IMR-90 (cell line): Measurements from ENCODE around the gene DIP2A. TPM values are rescaled to one million over a fixed set of nuclear protein-coding genes. Genes with fewer than 3 reads are reported as not detected.

Source experiments
- ATAC-seq: fragments of 200-7000 bp; cut with Tn5 transposase; 2 replicates; pipeline ENCODE4 v1.9.1; 2020; ENCODE audit warnings: low read depth, mild to moderate bottlenecking, moderate library complexity
- BruUV-seq: library from RNA; stranded (reverse); fragments of 400-500 nt; replicated peaks from 2 replicates; lab custom pipeline; 2021; lab: Mats Ljungman, UMichigan
- CTCF ChIA-PET: fragments of 300-600 bp; formaldehyde crosslinking; extraction: SDS; loops from one replicate; lab custom pipeline; 2021; ENCODE audit warnings: antibody characterized with exemption; lab: Yijun Ruan, JAX
- POLR2A ChIA-PET: fragments of 300-600 bp; sonication (Branson Sonifier 250); formaldehyde crosslinking; loops from one replicate; lab custom pipeline; 2022; ENCODE audit warnings: antibody characterized with exemption; ENCODE audit not compliant: unreplicated experiment; lab: Charles Lee
- DNase-seq: peaks from one replicate; pipeline ENCODE4 v3.0.0; 2013
- H2AFZ ChIP-seq: replicated peaks from 2 replicates; pipeline ENCODE3; 2013; ENCODE audit warnings: low read length, mild to moderate bottlenecking; ENCODE audit not compliant: poor library complexity
- H2AK5ac ChIP-seq: 2 replicates; pipeline ENCODE4 v1.6.1; 2013; ENCODE audit warnings: low read depth, low read length, inconsistent platforms
- H2AK9ac ChIP-seq: replicated peaks from 2 replicates; pipeline ENCODE3; 2013; ENCODE audit warnings: mild to moderate bottlenecking, low read depth, low read length, moderate library complexity; ENCODE audit not compliant: poor library complexity
- H2BK120ac ChIP-seq: 2 replicates; pipeline ENCODE4 v1.6.1; 2013; ENCODE audit warnings: low read depth, low read length, inconsistent platforms
- H2BK15ac ChIP-seq: 3 replicates; pipeline ENCODE4 v1.6.1; 2013; ENCODE audit warnings: low read depth, low read length, inconsistent platforms
- H2BK20ac ChIP-seq: 2 replicates; pipeline ENCODE4 v1.6.1; 2013; ENCODE audit warnings: low read depth, mild to moderate bottlenecking, inconsistent platforms, low read length, moderate library complexity
- H2BK5ac ChIP-seq: 2 replicates; pipeline ENCODE4 v1.6.1; 2013; ENCODE audit warnings: mild to moderate bottlenecking, low read depth, low read length, inconsistent platforms; ENCODE audit not compliant: poor library complexity, severe bottlenecking
- H3K14ac ChIP-seq: replicated peaks from 2 replicates; pipeline ENCODE4 v1.6.1; 2013; ENCODE audit warnings: low read depth, low read length, inconsistent platforms
- H3K18ac ChIP-seq: 2 replicates; pipeline ENCODE4 v1.6.1; 2013; ENCODE audit warnings: low read depth, low read length, control low read depth
- H3K23ac ChIP-seq: 2 replicates; pipeline ENCODE4 v1.6.1; 2013; ENCODE audit warnings: low read depth, low read length, inconsistent platforms
- H3K27ac ChIP-seq: 2 replicates; pipeline ENCODE4 v1.5.1; 2013; ENCODE audit warnings: mild to moderate bottlenecking, control low read depth, low read length; ENCODE audit not compliant: insufficient read depth
- H3K27me3 ChIP-seq: 2 replicates; pipeline ENCODE4 v1.6.1; 2013; ENCODE audit warnings: low read length; ENCODE audit not compliant: control insufficient read depth, insufficient read depth
- H3K36me3 ChIP-seq: 2 replicates; pipeline ENCODE4 v1.6.1; 2013; ENCODE audit warnings: low read length, mixed read lengths; ENCODE audit not compliant: control insufficient read depth, insufficient read depth
- H3K4ac ChIP-seq: 2 replicates; pipeline ENCODE4 v1.6.1; 2013; ENCODE audit warnings: low read depth, low read length, inconsistent platforms
- H3K4me1 ChIP-seq: 2 replicates; pipeline ENCODE4 v1.6.1; 2013; ENCODE audit warnings: low read length, mixed read lengths; ENCODE audit not compliant: control insufficient read depth, insufficient read depth
- H3K4me2 ChIP-seq: 2 replicates; pipeline ENCODE4 v1.6.1; 2013; ENCODE audit warnings: low read depth, mild to moderate bottlenecking, control low read depth, low read length, moderate library complexity
- H3K4me3 ChIP-seq: 2 replicates; pipeline ENCODE4 v1.5.1; 2013; ENCODE audit warnings: low read depth, mild to moderate bottlenecking, control low read depth, low read length, moderate library complexity; ENCODE audit not compliant: insufficient read depth
- H3K56ac ChIP-seq: 2 replicates; pipeline ENCODE4 v1.6.1; 2013; ENCODE audit warnings: low read length, inconsistent platforms; ENCODE audit not compliant: insufficient read depth; ENCODE audit errors: extremely low read depth
- H3K79me1 ChIP-seq, 2 experiments: 2 replicates each; pipeline ENCODE4 v1.6.1; 2013; ENCODE audit warnings: low read length in 2 of 2, inconsistent platforms in 1 of 2, low read depth in 1 of 2
- H3K9ac ChIP-seq: 2 replicates; pipeline ENCODE4 v1.6.1; 2013; ENCODE audit warnings: low read depth, low read length, control low read depth
- H3K9me1 ChIP-seq: 2 replicates; pipeline ENCODE4 v1.6.1; 2013; ENCODE audit warnings: low read length, inconsistent platforms; ENCODE audit not compliant: insufficient read depth
- H3K9me3 ChIP-seq: 2 replicates; pipeline ENCODE4 v1.6.1; 2013; ENCODE audit warnings: low read length; ENCODE audit not compliant: control insufficient read depth, insufficient read depth
- H4K20me1 ChIP-seq: 2 replicates; pipeline ENCODE4 v1.6.1; 2013; ENCODE audit warnings: low read length, inconsistent platforms; ENCODE audit not compliant: insufficient read depth
- H4K5ac ChIP-seq: 2 replicates; pipeline ENCODE4 v1.6.1; 2013; ENCODE audit warnings: mild to moderate bottlenecking, low read depth, low read length, control low read depth
- H4K8ac ChIP-seq, 2 experiments: 2 replicates each; pipeline ENCODE4 v1.6.1; 2013; ENCODE audit warnings: low read depth in 2 of 2, low read length in 2 of 2, control low read depth in 1 of 2, inconsistent platforms in 1 of 2
- H4K91ac ChIP-seq: 2 replicates; pipeline ENCODE4 v1.6.1; 2013; ENCODE audit warnings: low read depth, low read length, inconsistent platforms; ENCODE audit not compliant: insufficient read depth
- BHLHE40 ChIP-seq: fragments of 150-350 bp; IDR thresholded peaks from 2 replicates; pipeline ENCODE4 v1.6.1; 2016; ENCODE audit warnings: mild to moderate bottlenecking, low read depth, low read length
- CEBPB ChIP-seq: IDR thresholded peaks from 2 replicates; pipeline ENCODE4 v1.6.1; 2012; ENCODE audit warnings: low read depth, low read length, improper control_type of control experiment
- CHD1 ChIP-seq: IDR thresholded peaks from 2 replicates; pipeline ENCODE4 v1.6.1; 2012; ENCODE audit warnings: low read depth, low read length, improper control_type of control experiment
- CTCF ChIP-seq: conservative IDR thresholded peaks from 2 replicates; pipeline ENCODE4 v1.5.1; 2012; ENCODE audit warnings: mild to moderate bottlenecking, low read depth, low read length, improper control_type of control experiment
- ELK1 ChIP-seq: fragments of 150-350 bp; IDR thresholded peaks from 2 replicates; pipeline ENCODE4 v1.6.1; 2016; ENCODE audit warnings: low read depth, mild to moderate bottlenecking, low read length, moderate library complexity, borderline replicate concordance
- FOS ChIP-seq: fragments of 150-350 bp; IDR thresholded peaks from 2 replicates; pipeline ENCODE4 v1.6.1; 2016; ENCODE audit warnings: low read depth, low read length
- MAFK ChIP-seq: IDR thresholded peaks from 2 replicates; pipeline ENCODE4 v1.6.1; 2012; ENCODE audit warnings: low read depth, low read length, improper control_type of control experiment
- MAZ ChIP-seq: IDR thresholded peaks from 2 replicates; pipeline ENCODE4 v1.6.1; 2012; ENCODE audit warnings: low read depth, mild to moderate bottlenecking, low read length, improper control_type of control experiment, moderate library complexity, borderline replicate concordance
- MXI1 ChIP-seq: IDR thresholded peaks from 2 replicates; pipeline ENCODE4 v1.6.1; 2012; ENCODE audit warnings: low read depth, mild to moderate bottlenecking, low read length, moderate library complexity, borderline replicate concordance
- RAD21 ChIP-seq: IDR thresholded peaks from 2 replicates; pipeline ENCODE4 v1.6.1; 2012; ENCODE audit warnings: low read length, improper control_type of control experiment
- RCOR1 ChIP-seq: IDR thresholded peaks from 2 replicates; pipeline ENCODE4 v1.6.1; 2012; ENCODE audit warnings: mild to moderate bottlenecking, low read length, improper control_type of control experiment; ENCODE audit not compliant: insufficient replicate concordance
- RFX5 ChIP-seq: IDR thresholded peaks from 2 replicates; pipeline ENCODE4 v1.8.0; 2012; ENCODE audit warnings: low read depth, mild to moderate bottlenecking, low read length, moderate library complexity
- SMC3 ChIP-seq: fragments of 150-350 bp; IDR thresholded peaks from 2 replicates; pipeline ENCODE4 v1.6.1; 2016; ENCODE audit warnings: low read depth, mild to moderate bottlenecking, antibody characterized with exemption, low read length, moderate library complexity
- USF2 ChIP-seq: fragments of 150-350 bp; IDR thresholded peaks from 2 replicates; pipeline ENCODE4 v1.6.1; 2017; ENCODE audit warnings: mild to moderate bottlenecking, antibody characterized with exemption, low read length, low read depth
- WGBS, 2 experiments: methylation state at CpG; one replicate each; pipeline versions ENCODE4 v1.1.5 to v1.1.7; 2013; ENCODE audit warnings: missing lambda C conversion rate in 2 of 2; ENCODE audit not compliant: insufficient read length in 1 of 2; ENCODE audit errors: extremely low coverage in 2 of 2; 5-methylcytosine and 5-hydroxymethylcytosine counted together
- dilution Hi-C: fragments of 300-500 bp; cut with HindIII; formaldehyde crosslinking; loops from one replicate; pipeline ENCODE4 v1.14.3; 2018; ENCODE audit warnings: low sequenced_read_pairs; ENCODE audit not compliant: unreplicated experiment
- in situ Hi-C: fragments of 300-500 bp; cut with MboI; formaldehyde crosslinking; loops from 3 replicates; pipeline ENCODE4 v1.14.3; 2019; ENCODE audit warnings: low sequenced_read_pairs, inconsistent platforms, mixed read lengths
- intact Hi-C: fragments of 100-400 bp; cut with micrococcal nuclease; formaldehyde crosslinking; loops from 2 replicates; pipeline ENCODE4 v1.10.0; 2022
- polyA plus RNA-seq, 3 experiments: library from polyadenylated mRNA; depleted of rRNA; stranded (reverse); fragments of >200 nt; gene quantifications; 2 replicates each; pipeline ENCODE4 v1.2.3, GENCODE V29; 2012; ENCODE audit warnings: low replicate concordance in 1 of 3
- total RNA-seq: library from RNA; depleted of rRNA; stranded (reverse); fragments of >200 nt; gene quantifications from 2 replicates; pipeline ENCODE4 v1.2.3, GENCODE V29; 2012

The DIP2A gene
- total and polyA plus RNA-seq, 2 of the 4 experiments (the other 2 are of a cell fraction): 17.9 to 24.3 TPM

- WGBS, 2 experiments: 92% methylated on average over 8 of the region's 18 CpGs; no CpG with 5 or more reads in 1 of the 2 experiments
- no peak overlapping the region for H2BK15ac ChIP-seq
- no peak overlapping the region for H3K9ac ChIP-seq
- H3K4me2 ChIP-seq: no peak overlapping the region
- H3K4ac ChIP-seq: no peak overlapping the region
- H2AK9ac ChIP-seq: no peak overlapping the region
- no peak overlapping the region for H2BK120ac ChIP-seq
- no peak overlapping the region for H2AFZ ChIP-seq
- no peaks in the 10 kb centered on the region for H3K4me1 ChIP-seq
- no TSS peak for BruUV-seq
- ChIA-PET CTCF (no interaction called here), POLR2A (no interaction called here)
- peaks cover 57% of the 10 kb centered on the region for H3K36me3 ChIP-seq
- H3K18ac ChIP-seq: no peak overlapping the region
- no peak overlapping the region for H3K14ac ChIP-seq
- no peak overlapping the region for H3K4me3 ChIP-seq
- no peaks in the 10 kb centered on the region for H3K27me3 ChIP-seq
- H4K5ac ChIP-seq: no peak overlapping the region
- no peak overlapping the region for H2BK5ac ChIP-seq
- no peak overlapping the region for H4K8ac ChIP-seq
- H2AK5ac ChIP-seq: no peak overlapping the region
- no peak overlapping the region for H3K56ac ChIP-seq
- no peak for ATAC-seq
- TF ChIP-seq CHD1 (no peak), RCOR1 (no peak), MXI1 (no peak), RAD21 (no peak), SMC3 (no peak), FOS (no peak), RFX5 (no peak), MAFK (no peak), CEBPB (no peak), ELK1 (no peak), MAZ (no peak), CTCF (no peak), USF2 (no peak), BHLHE40 (no peak)
- no peaks in the 10 kb centered on the region; the same call in 1 of the 2 replicates for H4K20me1 ChIP-seq
- no peak overlapping the region for H3K27ac ChIP-seq
- H3K79me1 ChIP-seq: peaks cover 0 to 5% of the 10 kb centered on the region in 2 experiments; a peak in 1 of 4 replicates
- peaks cover 4% of the 10 kb centered on the region; the same call in 1 of the 2 replicates for H3K9me1 ChIP-seq
- DNase-seq: no peak
- in situ Hi-C loops (no loop called here), intact Hi-C loops (no loop called here), dilution Hi-C loops (no loop called here)
- no peak overlapping the region for H4K91ac ChIP-seq
- no peaks in the 10 kb centered on the region for H3K9me3 ChIP-seq
- H2BK20ac ChIP-seq: no peak overlapping the region
- H3K23ac ChIP-seq: no peak overlapping the region
Observed at GRCh38 chr21:46549650-46550049, 91.0 kb downstream of the DIP2A start.
